NB4 (cell line): ENCODE measurements around the gene GEMIN4.

ENCODE experiments used
- CTCF ChIP-seq: IDR thresholded peaks from one replicate; pipeline ENCODE4 v1.5.1; 2012; ENCODE audit warnings: low read depth, low read length
- MAX ChIP-seq: IDR thresholded peaks from 2 replicates; pipeline ENCODE4 v1.6.1; 2011; ENCODE audit warnings: low read depth, low read length
- POLR2A ChIP-seq: IDR thresholded peaks from 2 replicates; pipeline ENCODE4 v1.6.1; 2011; ENCODE audit warnings: mild to moderate bottlenecking; ENCODE audit not compliant: insufficient read length; ENCODE audit errors: extremely low read depth

GRCh38 chr17:800446-801242 lies 48.6 kb upstream of the GEMIN4 start:
- TF ChIP-seq MAX (no peak), CTCF (no peak), POLR2A (no peak)
